HUES48 (cell line): ENCODE data around the gene MOB3B.

Source experiments
- H3K27ac ChIP-seq: one replicate; pipeline ENCODE4 v1.7.0; 2013; ENCODE audit warnings: low read depth, low read length, inconsistent platforms
- H3K27me3 ChIP-seq: 2 replicates; pipeline ENCODE4 v1.6.1; 2013; ENCODE audit warnings: mild to moderate bottlenecking, low read length; ENCODE audit not compliant: control insufficient read depth, insufficient read depth
- H3K36me3 ChIP-seq: 2 replicates; pipeline ENCODE4 v1.6.1; 2013; ENCODE audit warnings: low read length; ENCODE audit not compliant: control insufficient read depth, insufficient read depth
- H3K4me1 ChIP-seq: 2 replicates; pipeline ENCODE4 v1.6.1; 2013; ENCODE audit warnings: mild to moderate bottlenecking, low read length; ENCODE audit not compliant: control insufficient read depth, insufficient read depth
- H3K4me3 ChIP-seq: 2 replicates; pipeline ENCODE4 v1.5.1; 2013; ENCODE audit warnings: mild to moderate bottlenecking, low read depth, low read length
- H3K9ac ChIP-seq: 2 replicates; pipeline ENCODE4 v1.6.1; 2013; ENCODE audit warnings: mild to moderate bottlenecking, low read depth, low read length, moderate library complexity
- H3K9me3 ChIP-seq: 2 replicates; pipeline ENCODE4 v1.6.1; 2013; ENCODE audit warnings: low read length; ENCODE audit not compliant: control insufficient read depth, insufficient read depth

Gene MOB3B

GRCh38 chr9:27361492-27361891, 168.1 kb downstream of the MOB3B start:
- H3K4me1 ChIP-seq, result peaks cover 13% of the 10 kb centered on the region
- no peak overlapping the region for H3K9ac ChIP-seq
- H3K36me3 ChIP-seq, result no peaks in the 10 kb centered on the region
- H3K4me3 ChIP-seq, result no peak overlapping the region
- H3K27me3 ChIP-seq, result no peaks in the 10 kb centered on the region
- H3K27ac ChIP-seq, result no peak overlapping the region
- H3K9me3 ChIP-seq, result no peaks in the 10 kb centered on the region

GRCh38 chr9:27359763-27360162, 169.9 kb downstream of the MOB3B start:
- no peak overlapping the region for H3K4me3 ChIP-seq
- H3K27ac ChIP-seq, result no peak overlapping the region
- no peaks in the 10 kb centered on the region for H3K36me3 ChIP-seq
- H3K9me3 ChIP-seq, result no peaks in the 10 kb centered on the region
- H3K4me1 ChIP-seq, result peaks cover 5% of the 10 kb centered on the region
- H3K27me3 ChIP-seq, result no peaks in the 10 kb centered on the region
- no peak overlapping the region for H3K9ac ChIP-seq

- Histone ChIP-seq H3K36me3 (no peaks in the 10 kb centered on the region), H3K4me1 (peaks cover 20% of the 10 kb centered on the region), H3K9ac (no peak overlapping the region), H3K27me3 (no peaks in the 10 kb centered on the region), H3K27ac (no peak overlapping the region), H3K4me3 (no peak overlapping the region), H3K9me3 (no peaks in the 10 kb centered on the region)
Observed at GRCh38 chr9:27358007-27358406, 171.6 kb downstream of the MOB3B start.

- Histone ChIP-seq H3K27ac (no peak overlapping the region), H3K4me1 (peaks cover 26% of the 10 kb centered on the region), H3K9ac (no peak overlapping the region), H3K36me3 (no peaks in the 10 kb centered on the region), H3K27me3 (no peaks in the 10 kb centered on the region), H3K4me3 (no peak overlapping the region), H3K9me3 (no peaks in the 10 kb centered on the region)
Observed at GRCh38 chr9:27356446-27356845, 173.2 kb downstream of the MOB3B start.

- Histone ChIP-seq H3K27me3 (no peaks in the 10 kb centered on the region), H3K9ac (no peak overlapping the region), H3K36me3 (no peaks in the 10 kb centered on the region), H3K27ac (no peak overlapping the region), H3K4me3 (no peak overlapping the region), H3K9me3 (no peaks in the 10 kb centered on the region), H3K4me1 (peaks cover 26% of the 10 kb centered on the region)
Observed at GRCh38 chr9:27355166-27355565, 174.4 kb downstream of the MOB3B start.

- Histone ChIP-seq H3K36me3 (no peaks in the 10 kb centered on the region), H3K4me1 (peaks cover 38% of the 10 kb centered on the region)
Observed at GRCh38 chr9:27353474-27354229, 176.0 kb downstream of the MOB3B start.

GRCh38 chr9:27353166-27353473, 176.5 kb downstream of the MOB3B start:
- Histone ChIP-seq H3K27me3 (no peaks in the 10 kb centered on the region), H3K9ac (no peak overlapping the region), H3K27ac (peak overlapping the region; percentile 50), H3K4me3 (no peak overlapping the region), H3K4me1 (peaks cover 39% of the 10 kb centered on the region), H3K9me3 (no peaks in the 10 kb centered on the region), H3K36me3 (no peaks in the 10 kb centered on the region)

More at GRCh38 chr9:27353474-27354229, 176.0 kb downstream of the MOB3B start:
- Histone ChIP-seq H3K27ac (peak overlapping the region; percentile 50), H3K4me3 (no peak overlapping the region), H3K9me3 (no peaks in the 10 kb centered on the region), H3K9ac (no peak overlapping the region), H3K27me3 (no peaks in the 10 kb centered on the region)

GRCh38 chr9:27352457-27353165, 177.0 kb downstream of the MOB3B start:
- no peaks in the 10 kb centered on the region for H3K27me3 ChIP-seq
- H3K9me3 ChIP-seq, result no peaks in the 10 kb centered on the region
- no peak overlapping the region for H3K9ac ChIP-seq
- H3K36me3 ChIP-seq, result no peaks in the 10 kb centered on the region
- H3K27ac ChIP-seq, result no peak overlapping the region
- H3K4me1 ChIP-seq, result peaks cover 39% of the 10 kb centered on the region
- H3K4me3 ChIP-seq, result no peak overlapping the region

- Histone ChIP-seq H3K27ac (no peak overlapping the region), H3K4me3 (no peak overlapping the region), H3K9ac (no peak overlapping the region), H3K9me3 (no peaks in the 10 kb centered on the region), H3K36me3 (no peaks in the 10 kb centered on the region), H3K4me1 (peaks cover 34% of the 10 kb centered on the region), H3K27me3 (no peaks in the 10 kb centered on the region)
Observed at GRCh38 chr9:27351438-27351837, 178.2 kb downstream of the MOB3B start.

GRCh38 chr9:27350382-27350976, 179.1 kb downstream of the MOB3B start:
- H3K27ac ChIP-seq, result no peak overlapping the region
- no peaks in the 10 kb centered on the region for H3K9me3 ChIP-seq
- H3K4me3 ChIP-seq, result no peak overlapping the region
- H3K9ac ChIP-seq, result no peak overlapping the region
- H3K36me3 ChIP-seq, result no peaks in the 10 kb centered on the region
- H3K4me1 ChIP-seq, result peaks cover 34% of the 10 kb centered on the region
- no peaks in the 10 kb centered on the region for H3K27me3 ChIP-seq

- Histone ChIP-seq H3K4me3 (no peak overlapping the region), H3K9ac (no peak overlapping the region), H3K27ac (no peak overlapping the region), H3K36me3 (no peaks in the 10 kb centered on the region), H3K4me1 (peaks cover 34% of the 10 kb centered on the region), H3K9me3 (no peaks in the 10 kb centered on the region), H3K27me3 (no peaks in the 10 kb centered on the region)
Observed at GRCh38 chr9:27349698-27350080, 179.9 kb downstream of the MOB3B start.
